Body of pancreas (tissue), 4 donors: ENCODE measurements around the gene APOL1. TPM values are rescaled to one million over a fixed set of nuclear protein-coding genes. Genes with fewer than 3 reads are reported as not detected.

ENCODE experiments used
- ATAC-seq: fragments of 150-250 bp; one replicate; pipeline ENCODE4 v1.9.1; 2016
- DNase-seq, 4 donors: peaks; one replicate each; pipeline ENCODE4 v3.0.0-alpha.2; 2019
- H3K27ac ChIP-seq, 4 donors: fragments of 200-600 bp; sonication (generic); 1 replicate in 3 of 4; 2 replicates in 1 of 4; pipeline versions ENCODE4 v1.5.1 to v1.6.1; 2016 to 2019; ENCODE audit warnings: mild to moderate bottlenecking in 1 of 4, mixed read lengths in 1 of 4, moderate library complexity in 1 of 4
- H3K27me3 ChIP-seq, 2 donors: fragments of 200-600 bp; sonication (generic); one replicate each; pipeline ENCODE4 v1.6.0; 2016; ENCODE audit warnings: mild to moderate bottlenecking in 1 of 2
- H3K36me3 ChIP-seq, 2 donors: fragments of 200-600 bp; sonication (generic); replicated peaks in 1 of 2; 2 replicates each; pipeline ENCODE4 v1.5.1; 2016; ENCODE audit warnings: low read depth in 2 of 2; ENCODE audit not compliant: insufficient read depth in 1 of 2
- H3K4me1 ChIP-seq: fragments of 200-600 bp; sonication (generic); one replicate; pipeline ENCODE4 v1.6.0; 2016
- H3K4me3 ChIP-seq, 2 donors: fragments of 200-600 bp; sonication (generic); 1 replicate in 1 of 2; 2 replicates in 1 of 2; pipeline ENCODE4 v1.5.1; 2016 to 2019
- H3K9me3 ChIP-seq, 3 donors: fragments of 200-600 bp; sonication (generic); 1 replicate in 2 of 3; 2 replicates in 1 of 3; pipeline ENCODE4 v1.5.1; 2016
- CTCF ChIP-seq, 7 experiments: fragments of 450-650 bp in 4 of 7; fragments of 200-600 bp in 3 of 7; sonication (generic) in 3 of 7; IDR thresholded peaks; one replicate each; pipeline ENCODE4 v1.5.1; 2016 to 2019; ENCODE audit warnings: antibody characterized with exemption in 7 of 7
- POLR2A ChIP-seq, 3 donors: fragments of 450-650 bp; IDR thresholded peaks; one replicate each; pipeline ENCODE4 v1.6.1; 2016; ENCODE audit warnings: antibody characterized with exemption in 3 of 3, mild to moderate bottlenecking in 2 of 3
- WGBS, 2 donors: methylation state at CpG; one replicate each; pipeline ENCODE4 v1.1.5; 2017; 5-methylcytosine and 5-hydroxymethylcytosine counted together
- intact Hi-C: fragments of 100-400 bp; cut with DNase I; formaldehyde crosslinking; loops from one replicate; pipeline ENCODE4 v1.15.1; 2023
- total RNA-seq, 2 donors: library from RNA; depleted of rRNA; stranded (reverse); fragments of >200 nt; gene quantifications; one replicate each; pipeline ENCODE4 v1.1.0, GENCODE V29; 2016

APOL1 gene
- total RNA-seq, 2 donors from 2014 or later: 5.2 to 11.9 TPM

- Histone ChIP-seq H3K36me3 (peaks cover 62 to 94% of the 10 kb centered on the region in 2 donors), H3K4me1 (no peaks in the 10 kb centered on the region), H3K27ac (peak overlapping the region in 1 of 4 donors; percentile 17), H3K9me3 (no peaks in the 10 kb centered on the region), H3K4me3 (no peak overlapping the region), H3K27me3 (no peaks in the 10 kb centered on the region)
- 28 to 68% methylated on average over 5 to 13 of the region's 13 CpGs for WGBS, 2 donors
- peak in 1 of 3 donors; percentile 7 for TF ChIP-seq POLR2A (IDR thresholded peaks at IDR 0.05)
- peak; percentile 86 to 93 (median 90) for TF ChIP-seq CTCF (IDR thresholded peaks at IDR 0.05)
- intact Hi-C loops: loop anchor here (5.0 kb wide), 1 partner anchor 171 kb away; no protein-coding TSS in a partner anchor
- DNase-seq: peak; percentile 78 to 82 (median 80)
- peak; percentile 78 for ATAC-seq
Measured at GRCh38 chr22:36301384-36301828, 48.5 kb downstream of the APOL1 start.

GRCh38 chr22:36301851-36302250 is 48.9 kb downstream of the APOL1 start:
- peaks cover 63 to 95% of the 10 kb centered on the region in 2 donors for H3K36me3 ChIP-seq
- H3K4me3 ChIP-seq: no peak overlapping the region
- H3K27me3 ChIP-seq: no peaks in the 10 kb centered on the region
- H3K9me3 ChIP-seq: no peaks in the 10 kb centered on the region
- DNase-seq (no peak), ATAC-seq (no peak)
- H3K4me1 ChIP-seq: no peaks in the 10 kb centered on the region
- WGBS, 2 donors: 85% methylated on average over 8 of the region's 8 CpGs
- no peak for TF ChIP-seq POLR2A (IDR thresholded peaks at IDR 0.05)
- no peak for TF ChIP-seq CTCF (IDR thresholded peaks at IDR 0.05)
- peak overlapping the region in 1 of 4 donors; percentile 17 for H3K27ac ChIP-seq
- intact Hi-C loops: loop anchor here (5.0 kb wide), 1 partner anchor 170 kb away; no protein-coding TSS in a partner anchor

- Histone ChIP-seq H3K27ac (no peak overlapping the region), H3K36me3 (peaks cover 58 to 94% of the 10 kb centered on the region in 2 donors), H3K4me3 (no peak overlapping the region), H3K9me3 (no peaks in the 10 kb centered on the region), H3K4me1 (no peaks in the 10 kb centered on the region), H3K27me3 (no peaks in the 10 kb centered on the region)
- ATAC-seq (no peak), DNase-seq (no peak)
- whole genome bisulfite sequencing, 2 donors: 92 to 93% methylated on average over 14 to 17 of the region's 17 CpGs
- intact Hi-C loops: loop anchor here (5.0 kb wide), 1 partner anchor 170 kb away; no protein-coding TSS in a partner anchor
- TF ChIP-seq CTCF (IDR thresholded peaks at IDR 0.05) (no peak), POLR2A (IDR thresholded peaks at IDR 0.05) (no peak)
Measured at GRCh38 chr22:36302439-36303114, 49.6 kb downstream of the APOL1 start.

GRCh38 chr22:36303115-36303467 is 50.2 kb downstream of the APOL1 start:
- Histone ChIP-seq H3K4me3 (no peak overlapping the region), H3K27me3 (no peaks in the 10 kb centered on the region), H3K9me3 (no peaks in the 10 kb centered on the region), H3K36me3 (peaks cover 57 to 92% of the 10 kb centered on the region in 2 donors), H3K4me1 (no peaks in the 10 kb centered on the region), H3K27ac (no peak overlapping the region)
- no peak for ATAC-seq
- 81 to 100% methylated on average over 1 to 9 of the region's 9 CpGs for WGBS, 2 donors
- no peak for DNase-seq
- TF ChIP-seq POLR2A (IDR thresholded peaks at IDR 0.05) (no peak), CTCF (IDR thresholded peaks at IDR 0.05) (no peak)
- intact Hi-C loops: loop anchor here (5.0 kb wide), 1 partner anchor 169 kb away; no protein-coding TSS in a partner anchor
